GM20431 (cell line): ENCODE results near the gene EGFL6.
"Not testable (repeated sequence)": the region's sequence is repeated elsewhere in the genome, so short reads cannot be mapped to it uniquely, and the experiment has no call there.

Experiments
- in situ Hi-C: fragments of 300-500 bp; cut with MseI, MboI; formaldehyde crosslinking; loops from one replicate; pipeline ENCODE4 v1.15.0; 2020; ENCODE audit warnings: low sequenced_read_pairs; ENCODE audit not compliant: unreplicated experiment

Gene EGFL6

DNA sequence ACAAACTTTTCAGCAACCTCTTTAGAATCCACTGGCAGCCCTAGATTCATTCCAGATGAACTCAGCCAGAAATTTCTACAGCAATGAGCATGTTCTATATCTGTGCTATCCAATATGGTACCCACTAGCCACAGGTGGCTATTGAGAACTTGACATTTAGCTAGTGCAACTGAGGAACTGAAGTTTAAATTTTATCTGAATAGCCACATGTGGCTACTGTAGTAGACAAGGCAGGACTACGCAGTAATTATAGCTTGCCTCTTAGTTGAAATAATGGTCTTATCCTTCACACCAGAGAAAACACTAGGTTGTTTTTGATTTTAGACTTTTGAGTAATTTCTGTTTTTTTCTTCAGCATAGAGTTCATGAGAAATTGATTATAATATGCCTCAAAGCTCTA lies 80.9 kb downstream of the EGFL6 start:
- in situ Hi-C loops = loop anchor here (25.0 kb wide), 1 partner anchor 387 kb away; the partner anchor contains the start of gene GEMIN8

- in situ Hi-C loops = loop anchor here (25.0 kb wide), 1 partner anchor 386 kb away; the partner anchor contains the start of gene GEMIN8
These were observed 81.7 kb downstream of the EGFL6 start for GRCh38 chrX:13651150-13651549.

- in situ Hi-C loops = loop anchor here (25.0 kb wide), 1 partner anchor 385 kb away; the partner anchor contains the start of gene GEMIN8
These were observed 82.9 kb downstream of the EGFL6 start for GRCh38 chrX:13652287-13652793.

- in situ Hi-C loops = loop anchor here (25.0 kb wide), 1 partner anchor 384 kb away; the partner anchor contains the start of gene GEMIN8
These were observed 83.7 kb downstream of the EGFL6 start, which contains the start of gene TCEANC for GRCh38 chrX:13652850-13653693. Gene TCEANC (plus strand): TSS chrX:13653141. CDS start chrX:13662509, 9,368 bp downstream.

GRCh38 chrX:13654116-13654515 lies 84.7 kb downstream of the EGFL6 start:
- in situ Hi-C loops = loop anchor here (25.0 kb wide), 1 partner anchor 383 kb away; the partner anchor contains the start of gene GEMIN8

DNA sequence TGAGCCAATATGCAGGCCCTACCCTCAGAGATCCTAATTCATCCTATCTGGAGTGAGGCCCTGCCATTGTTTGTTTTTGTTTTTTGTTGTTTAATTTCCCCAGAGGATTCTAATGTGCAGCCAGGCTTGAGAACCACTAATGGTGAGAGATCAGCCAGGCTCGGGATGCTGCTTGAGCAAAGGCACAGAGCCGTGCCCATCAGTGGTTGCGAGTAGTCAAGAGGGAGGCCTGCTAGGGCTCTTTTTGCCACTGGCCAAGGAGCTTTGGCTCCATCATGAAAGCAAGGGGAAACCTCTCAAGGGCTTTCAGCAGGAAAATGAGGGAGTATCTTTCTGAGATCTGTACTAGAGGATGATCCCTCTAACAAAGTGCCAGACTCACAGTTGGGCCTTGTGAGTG lies 86.3 kb downstream of the EGFL6 start:
- in situ Hi-C loops = loop anchor here (25.0 kb wide), 1 partner anchor 382 kb away; the partner anchor contains the start of gene GEMIN8

DNA sequence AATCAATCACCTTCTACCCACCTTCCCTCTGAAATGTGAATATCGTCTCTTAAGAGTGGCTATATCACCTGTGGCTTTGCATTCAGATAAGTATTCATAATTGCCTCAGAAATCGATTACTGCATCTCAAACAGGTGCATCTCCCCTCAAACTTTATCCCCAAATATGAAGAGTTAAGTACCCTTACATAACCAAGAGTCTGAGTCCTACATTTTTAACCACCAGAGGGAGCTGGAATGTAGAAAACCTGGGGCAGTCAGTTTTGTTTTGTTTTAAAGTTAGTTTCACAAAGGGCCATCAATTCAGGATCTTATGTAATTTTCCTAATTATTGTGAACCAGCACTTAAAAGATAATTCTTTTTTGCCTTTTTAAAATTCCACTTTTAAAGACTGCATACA lies 89.2 kb downstream of the EGFL6 start:
- in situ Hi-C loops = loop anchor here (25.0 kb wide), 1 partner anchor 379 kb away; the partner anchor contains the start of gene GEMIN8

- in situ Hi-C loops = loop anchor here (25.0 kb wide), 1 partner anchor 378 kb away; the partner anchor contains the start of gene GEMIN8
These were observed 89.7 kb downstream of the EGFL6 start for GRCh38 chrX:13659063-13659462.

DNA sequence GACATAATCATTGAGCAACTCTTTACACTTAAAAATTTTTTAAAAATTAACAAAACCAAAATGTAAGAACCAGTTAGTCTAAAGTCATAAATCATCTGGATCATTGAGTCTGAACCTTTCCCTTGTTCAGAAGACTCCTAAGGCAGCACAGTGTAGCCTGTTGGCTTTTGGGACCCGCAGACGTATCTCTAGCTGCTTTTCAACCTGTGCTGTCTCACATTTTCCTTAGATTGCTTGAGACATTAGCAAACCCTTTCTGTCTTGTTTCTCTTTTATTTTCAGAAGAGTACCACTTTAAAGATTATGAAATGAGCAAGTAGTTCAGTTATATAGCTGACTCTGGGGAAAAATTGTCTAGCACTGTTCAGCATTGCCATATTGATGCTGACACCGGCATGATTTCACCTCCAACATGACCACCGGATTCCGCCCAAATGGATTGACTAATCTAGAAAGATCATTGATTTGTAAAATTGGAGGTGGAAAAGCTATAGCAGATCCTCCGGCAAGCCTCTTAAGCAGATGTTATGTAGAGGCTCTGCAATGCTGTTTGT lies 92.4 kb downstream of the EGFL6 start:
- in situ Hi-C loops = loop anchor here (25.0 kb wide), 1 partner anchor 375 kb away; the partner anchor contains the start of gene GEMIN8

DNA sequence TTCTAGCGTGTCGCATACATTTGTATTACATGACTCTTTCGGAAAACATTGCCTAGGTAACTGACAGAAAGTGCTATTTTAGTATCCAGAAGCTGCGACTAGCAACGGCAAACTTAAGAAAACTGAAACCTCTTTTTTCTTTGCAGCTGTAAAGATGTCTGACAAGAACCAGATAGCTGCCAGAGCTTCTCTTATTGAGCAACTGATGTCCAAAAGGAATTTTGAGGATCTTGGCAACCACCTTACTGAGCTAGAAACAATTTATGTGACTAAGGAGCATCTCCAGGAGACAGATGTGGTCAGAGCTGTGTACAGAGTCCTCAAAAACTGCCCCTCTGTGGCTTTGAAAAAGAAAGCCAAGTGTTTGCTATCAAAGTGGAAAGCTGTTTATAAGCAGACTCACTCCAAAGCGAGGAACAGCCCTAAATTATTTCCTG lies 93.0 kb downstream of the EGFL6 start:
- in situ Hi-C loops = loop anchor here (25.0 kb wide), 1 partner anchor 375 kb away; the partner anchor contains the start of gene GEMIN8

DNA sequence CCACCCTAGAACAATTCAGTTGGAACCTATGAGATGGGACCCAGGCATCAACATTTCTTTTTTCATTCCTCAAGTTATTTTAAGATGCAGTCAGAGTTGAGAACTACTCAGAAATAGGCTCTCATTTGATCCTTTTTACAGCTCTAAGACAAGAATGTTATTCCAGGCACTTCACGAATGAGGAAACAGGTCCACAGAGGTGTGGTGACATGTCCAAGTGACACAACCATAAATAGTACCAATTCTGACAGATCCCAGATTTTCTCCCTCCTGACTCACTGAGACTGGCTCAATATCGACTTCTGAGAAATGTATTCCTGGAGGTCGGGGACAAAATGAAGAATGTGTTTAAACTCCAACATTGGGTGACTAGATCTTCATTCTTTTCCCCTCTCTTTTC lies 94.6 kb downstream of the EGFL6 start:
- in situ Hi-C loops = loop anchor here (25.0 kb wide), 1 partner anchor 373 kb away; the partner anchor contains the start of gene GEMIN8

DNA sequence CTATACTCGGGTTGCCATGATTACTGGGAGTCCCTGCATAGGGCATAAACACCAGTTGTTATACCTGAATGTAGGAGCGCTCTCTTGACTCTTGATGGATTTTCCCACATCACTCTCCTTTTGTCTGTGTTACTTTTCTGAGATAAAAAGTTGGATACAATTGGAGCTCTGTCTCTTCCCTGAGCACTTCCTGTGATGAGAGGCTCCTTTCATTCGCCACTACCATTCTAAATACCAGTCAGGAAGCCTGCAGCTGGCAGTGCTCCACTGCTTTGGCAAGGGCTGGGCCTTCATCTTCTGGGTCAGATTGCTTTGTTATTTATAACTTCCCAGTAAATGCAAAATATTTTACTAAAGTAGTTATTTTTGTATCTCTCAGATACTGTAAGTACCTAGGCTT lies 97.4 kb downstream of the EGFL6 start:
- in situ Hi-C loops = loop anchor here (25.0 kb wide), 1 partner anchor 370 kb away; the partner anchor contains the start of gene GEMIN8

DNA sequence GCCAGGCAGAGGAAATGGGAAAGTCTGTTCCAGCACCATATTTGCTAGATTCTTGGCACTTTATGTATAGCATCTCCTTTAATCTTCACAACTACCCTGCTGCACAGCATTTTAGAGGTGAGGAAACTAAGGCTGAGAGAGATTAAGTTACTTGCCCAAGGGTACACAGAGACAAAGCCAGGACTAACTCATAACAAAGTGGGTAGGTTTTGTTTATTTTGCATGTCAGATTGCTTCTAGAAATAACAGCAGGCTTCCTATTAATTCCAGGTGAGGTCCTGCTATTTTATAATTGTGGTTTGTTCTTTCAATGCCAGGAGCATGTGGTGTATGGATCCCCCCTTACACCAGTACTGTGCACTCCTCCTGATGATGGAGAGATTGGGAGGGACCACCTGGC lies 98.5 kb downstream of the EGFL6 start:
- in situ Hi-C loops = loop anchor here (25.0 kb wide), 1 partner anchor 369 kb away; the partner anchor contains the start of gene GEMIN8

DNA sequence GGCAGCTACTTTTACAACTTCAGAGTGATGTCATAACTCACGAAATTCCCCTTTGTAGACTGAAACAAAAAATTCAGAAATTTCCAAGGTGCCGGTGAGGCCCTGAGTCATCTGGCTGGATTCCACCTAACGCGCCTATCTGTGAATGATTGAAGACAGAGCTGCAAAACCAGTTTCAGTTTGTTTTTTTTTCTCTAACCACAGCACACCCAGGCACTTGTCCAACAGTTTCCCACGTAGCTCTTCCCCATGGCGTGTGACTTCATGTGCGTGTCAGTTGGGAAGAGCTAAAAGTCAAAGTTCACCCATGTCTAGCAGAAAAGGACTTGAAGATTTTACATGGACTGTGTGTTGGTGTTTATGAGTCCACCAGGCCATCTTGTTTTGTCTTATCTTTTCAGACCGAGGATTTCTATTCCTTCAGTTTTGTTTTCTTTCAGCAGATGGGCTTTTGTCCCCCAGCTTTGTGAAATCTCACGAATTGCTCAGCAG lies 99.9 kb downstream of the EGFL6 start:
- in situ Hi-C loops = loop anchor here (25.0 kb wide), 1 partner anchor 368 kb away; the partner anchor contains the start of gene GEMIN8

- in situ Hi-C loops = loop anchor here (25.0 kb wide), 1 partner anchor 368 kb away; the partner anchor contains the start of gene GEMIN8
These were observed 100.4 kb downstream of the EGFL6 start for GRCh38 chrX:13669755-13670154.

GRCh38 chrX:13670197-13670596 lies 100.8 kb downstream of the EGFL6 start:
- in situ Hi-C loops = loop anchor here (25.0 kb wide), 1 partner anchor 367 kb away; the partner anchor contains the start of gene GEMIN8

- in situ Hi-C loops = loop anchor here (25.0 kb wide), 1 partner anchor 364 kb away; the partner anchor contains the start of gene GEMIN8
These were observed 103.6 kb downstream of the EGFL6 start for GRCh38 chrX:13673016-13673415.

GRCh38 chrX:13676885-13677284 lies 107.5 kb downstream of the EGFL6 start:
- in situ Hi-C loops = no loop called here

GRCh38 chrX:13679700-13680099 lies 110.3 kb downstream of the EGFL6 start:
- in situ Hi-C loops = not testable (repeated sequence)

DNA sequence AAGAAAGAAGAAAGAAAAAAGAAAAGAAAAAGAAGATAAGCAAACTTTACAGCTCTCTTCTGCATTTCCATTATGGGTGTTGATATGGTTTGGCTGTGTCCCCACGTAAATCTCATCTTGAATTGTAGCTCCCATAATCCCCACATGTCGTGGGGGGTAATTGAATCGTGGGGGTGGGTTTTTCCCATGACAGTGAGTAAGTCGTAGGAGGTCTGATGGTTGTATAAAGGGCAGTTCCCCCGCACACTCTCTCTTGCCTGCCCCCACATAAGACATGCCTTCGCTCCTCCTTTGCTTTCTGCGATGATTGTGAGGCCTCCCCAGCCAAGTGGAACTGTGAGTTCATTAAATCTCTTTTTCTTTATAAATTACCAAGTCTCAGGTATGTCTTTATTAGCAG lies 112.2 kb downstream of the EGFL6 start:
- in situ Hi-C loops = no loop called here
